Activated T-cell treated with anti-CD3 and anti-CD28 coated beads, Interleukin-2, amount 50 U/mL, for 72 hours (primary cell): ENCODE measurements around the gene TTC27. TPM values are rescaled to one million over a fixed set of nuclear protein-coding genes. Genes with fewer than 3 reads are reported as not detected.

ENCODE experiments used
- ATAC-seq, 2 donors: fragments of 150-1000 bp; cut with Tn5 transposase; replicated peaks in 1 of 2; 2 replicates each; pipeline ENCODE4 v1.10.0; 2021; ENCODE audit warnings: moderate library complexity in 2 of 2, mild to moderate bottlenecking in 1 of 2
- DNase-seq, 2 donors: peaks; one replicate each; pipeline ENCODE4 v3.0.0; 2021 to 2022; ENCODE audit warnings: mixed read lengths in 1 of 2
- H3K27ac Mint-ChIP-seq: one replicate; pipeline ENCODE4 v1.8.0; 2022; ENCODE audit warnings: mild to moderate bottlenecking, moderate library complexity, mixed read lengths
- H3K27me3 Mint-ChIP-seq: one replicate; pipeline ENCODE4 v1.8.0; 2022; ENCODE audit warnings: low read depth, mixed read lengths
- H3K36me3 Mint-ChIP-seq, 2 donors: one replicate each; pipeline ENCODE4 v1.8.0; 2022; ENCODE audit warnings: mixed read lengths in 2 of 2, mild to moderate bottlenecking in 1 of 2; ENCODE audit not compliant: insufficient read depth in 2 of 2
- H3K4me1 Mint-ChIP-seq: one replicate; pipeline ENCODE4 v1.8.0; 2022; ENCODE audit warnings: low read depth, mixed read lengths
- H3K4me3 Mint-ChIP-seq, 2 donors: one replicate each; pipeline ENCODE4 v1.8.0; 2022; ENCODE audit warnings: mild to moderate bottlenecking in 2 of 2, mixed read lengths in 2 of 2, moderate library complexity in 2 of 2
- H3K9me3 Mint-ChIP-seq, 2 donors: one replicate each; pipeline ENCODE4 v1.8.0; 2022; ENCODE audit warnings: mixed read lengths in 2 of 2
- total RNA-seq, 2 donors: library from RNA; stranded (reverse); gene quantifications; one replicate each; pipeline ENCODE4 v1.2.3, GENCODE V29; 2022

TTC27 gene
- total RNA-seq, 2 donors from 2014 or later, result 24.2 to 27.8 TPM

- DNase-seq (no peak), ATAC-seq (no peak)
- Mint-ChIP-seq H3K4me3 (no peak overlapping the region), H3K9me3 (peaks cover 0 to 1% of the 10 kb centered on the region in 2 donors), H3K27ac (no peak overlapping the region), H3K27me3 (no peaks in the 10 kb centered on the region), H3K4me1 (no peaks in the 10 kb centered on the region), H3K36me3 (peaks cover 17 to 44% of the 10 kb centered on the region in 2 donors)
These were observed 155.6 kb downstream of the TTC27 start for GRCh38 chr2:32783469-32783868.

GRCh38 chr2:32783933-32784332 lies 156.1 kb downstream of the TTC27 start:
- DNase-seq (no peak), ATAC-seq (no peak)
- H3K27ac Mint-ChIP-seq, result no peak overlapping the region
- peaks cover 0 to 1% of the 10 kb centered on the region in 2 donors for H3K9me3 Mint-ChIP-seq
- H3K4me1 Mint-ChIP-seq, result no peaks in the 10 kb centered on the region
- no peak overlapping the region for H3K4me3 Mint-ChIP-seq
- peaks cover 16 to 45% of the 10 kb centered on the region in 2 donors for H3K36me3 Mint-ChIP-seq
- no peaks in the 10 kb centered on the region for H3K27me3 Mint-ChIP-seq

- no peak overlapping the region for H3K4me3 Mint-ChIP-seq
- H3K27me3 Mint-ChIP-seq, result no peaks in the 10 kb centered on the region
- no peaks in the 10 kb centered on the region for H3K9me3 Mint-ChIP-seq
- ATAC-seq (no peak), DNase-seq (no peak)
- H3K36me3 Mint-ChIP-seq, result peaks cover 9 to 30% of the 10 kb centered on the region in 2 donors
- H3K4me1 Mint-ChIP-seq, result no peaks in the 10 kb centered on the region
- no peak overlapping the region for H3K27ac Mint-ChIP-seq
These were observed 159.4 kb downstream of the TTC27 start for GRCh38 chr2:32787207-32787606.

- DNase-seq (no peak), ATAC-seq (no peak)
- H3K9me3 Mint-ChIP-seq, result no peaks in the 10 kb centered on the region
- H3K36me3 Mint-ChIP-seq, result peaks cover 7 to 29% of the 10 kb centered on the region in 2 donors
- no peak overlapping the region for H3K4me3 Mint-ChIP-seq
- H3K27me3 Mint-ChIP-seq, result no peaks in the 10 kb centered on the region
- no peaks in the 10 kb centered on the region for H3K4me1 Mint-ChIP-seq
- H3K27ac Mint-ChIP-seq, result no peak overlapping the region
These were observed 160.3 kb downstream of the TTC27 start for GRCh38 chr2:32788114-32788513.

- Mint-ChIP-seq H3K4me3 (no peak overlapping the region), H3K4me1 (no peaks in the 10 kb centered on the region), H3K27me3 (no peaks in the 10 kb centered on the region), H3K9me3 (no peaks in the 10 kb centered on the region), H3K27ac (no peak overlapping the region), H3K36me3 (peaks cover 0 to 12% of the 10 kb centered on the region in 2 donors)
- ATAC-seq (no peak), DNase-seq (no peak)
These were observed 164.6 kb downstream of the TTC27 start for GRCh38 chr2:32792416-32792815.

- H3K4me1 Mint-ChIP-seq, result no peaks in the 10 kb centered on the region
- H3K27ac Mint-ChIP-seq, result no peak overlapping the region
- H3K27me3 Mint-ChIP-seq, result no peaks in the 10 kb centered on the region
- H3K9me3 Mint-ChIP-seq, result no peaks in the 10 kb centered on the region
- ATAC-seq, result no peak
- no peak for DNase-seq
- no peak overlapping the region for H3K4me3 Mint-ChIP-seq
- peaks cover 0 to 2% of the 10 kb centered on the region in 2 donors for H3K36me3 Mint-ChIP-seq
These were observed 171.0 kb downstream of the TTC27 start for GRCh38 chr2:32798829-32799228.

GRCh38 chr2:32801741-32802140 lies 173.9 kb downstream of the TTC27 start:
- no peak for ATAC-seq
- H3K9me3 Mint-ChIP-seq, result no peaks in the 10 kb centered on the region
- H3K27ac Mint-ChIP-seq, result no peak overlapping the region
- no peak for DNase-seq
- H3K4me3 Mint-ChIP-seq, result no peak overlapping the region
- H3K36me3 Mint-ChIP-seq, result no peaks in the 10 kb centered on the region
- no peaks in the 10 kb centered on the region for H3K4me1 Mint-ChIP-seq
- H3K27me3 Mint-ChIP-seq, result no peaks in the 10 kb centered on the region

- DNase-seq, result no peak
- Mint-ChIP-seq H3K9me3 (no peaks in the 10 kb centered on the region), H3K4me1 (no peaks in the 10 kb centered on the region), H3K27me3 (no peaks in the 10 kb centered on the region), H3K36me3 (no peaks in the 10 kb centered on the region), H3K4me3 (no peak overlapping the region), H3K27ac (no peak overlapping the region)
- ATAC-seq, result no peak
These were observed 175.0 kb downstream of the TTC27 start for GRCh38 chr2:32802877-32803276.

GRCh38 chr2:32804205-32804604 lies 176.4 kb downstream of the TTC27 start:
- Mint-ChIP-seq H3K4me3 (no peak overlapping the region), H3K27me3 (no peaks in the 10 kb centered on the region), H3K4me1 (no peaks in the 10 kb centered on the region), H3K27ac (no peak overlapping the region), H3K36me3 (peaks cover 4 to 5% of the 10 kb centered on the region in 2 donors), H3K9me3 (no peaks in the 10 kb centered on the region)
- ATAC-seq (no peak), DNase-seq (no peak)

- peaks cover 4 to 5% of the 10 kb centered on the region in 2 donors for H3K36me3 Mint-ChIP-seq
These were observed 177.6 kb downstream of the TTC27 start for GRCh38 chr2:32805104-32806095.

GRCh38 chr2:32806857-32807256 lies 179.0 kb downstream of the TTC27 start:
- Mint-ChIP-seq H3K4me1 (no peaks in the 10 kb centered on the region), H3K36me3 (peaks cover 7% of the 10 kb centered on the region in 2 donors), H3K9me3 (no peaks in the 10 kb centered on the region), H3K4me3 (no peak overlapping the region), H3K27ac (no peak overlapping the region), H3K27me3 (no peaks in the 10 kb centered on the region)
- DNase-seq (no peak), ATAC-seq (no peak)

More at GRCh38 chr2:32805104-32806095, 177.6 kb downstream of the TTC27 start:
- Mint-ChIP-seq H3K9me3 (no peaks in the 10 kb centered on the region), H3K27ac (no peak overlapping the region), H3K27me3 (no peaks in the 10 kb centered on the region), H3K4me1 (no peaks in the 10 kb centered on the region), H3K4me3 (no peak overlapping the region)
- ATAC-seq (no peak), DNase-seq (no peak)

GRCh38 chr2:32807662-32808061 lies 179.8 kb downstream of the TTC27 start:
- Mint-ChIP-seq H3K4me3 (no peak overlapping the region), H3K27me3 (no peaks in the 10 kb centered on the region), H3K27ac (no peak overlapping the region), H3K9me3 (no peaks in the 10 kb centered on the region), H3K36me3 (peaks cover 7 to 8% of the 10 kb centered on the region in 2 donors), H3K4me1 (no peaks in the 10 kb centered on the region)
- DNase-seq, result no peak
- no peak for ATAC-seq

- Mint-ChIP-seq H3K36me3 (peaks cover 8 to 11% of the 10 kb centered on the region in 2 donors), H3K9me3 (no peaks in the 10 kb centered on the region), H3K27me3 (no peaks in the 10 kb centered on the region), H3K27ac (no peak overlapping the region), H3K4me3 (no peak overlapping the region), H3K4me1 (no peaks in the 10 kb centered on the region)
- DNase-seq (no peak), ATAC-seq (no peak)
These were observed 183.2 kb downstream of the TTC27 start for GRCh38 chr2:32810909-32811495.
